A549 treated with dexamethasone at 1 μM for 4 hours (cell line): Measurements from ENCODE around the gene SELENOM. TPM values are rescaled to one million over a fixed set of nuclear protein-coding genes. Genes with fewer than 3 reads are reported as not detected.

Experiments used
- total RNA-seq: library from RNA; stranded (reverse); fragments of 200-300 nt; extraction: Qiagen RNA extraction; gene quantifications from 5 replicates; pipeline ENCODE4 v1.2.3, GENCODE V29; 2022

Gene SELENOM
- 53.7 to 62.7 TPM (median 56.7 TPM) in 5 replicates for total RNA-seq

GRCh38 chr22:31107178-31107893 is at the start of gene SELENOM:
Gene SELENOM (minus strand): TSS chr22:31107568. CDS start chr22:31107505, 63 bp downstream.

GRCh38 chr22:31139866-31140716 is 32.7 kb upstream of the SELENOM start, which contains the start of gene PLA2G3:
Gene PLA2G3 (minus strand): TSS chr22:31140508. CDS start chr22:31140354, 154 bp downstream.

GRCh38 chr22:31122532-31123291 is 15.3 kb upstream of the SELENOM start, which contains the start of gene INPP5J:
Gene INPP5J (plus strand): TSS chr22:31122966. CDS start chr22:31123015, 49 bp downstream.

GRCh38 chr22:31080848-31081649 is 26.3 kb downstream of the SELENOM start, which contains the start of gene SMTN:
Gene SMTN (plus strand): TSS chr22:31081318. CDS start chr22:31083259, 1,941 bp downstream.

Other genes starting within 250 kb of the SELENOM start
- 10.7 to 16.9 TPM (median 14.4 TPM) in 5 replicates for gene MORC2, start 138.8 kb downstream of the SELENOM start, total RNA-seq
- gene TUG1, start 138.3 kb downstream of the SELENOM start, total RNA-seq = 24.0 to 32.9 TPM (median 27.9 TPM) in 5 replicates
- gene SMTN, start 26.2 kb downstream of the SELENOM start, total RNA-seq = 17.2 to 31.8 TPM (median 29.7 TPM) in 5 replicates
- 0.21 to 0.55 TPM (median 0.47 TPM) in 5 replicates for gene INPP5J, start 15.4 kb upstream of the SELENOM start, total RNA-seq
- gene PLA2G3, start 32.9 kb upstream of the SELENOM start, total RNA-seq = not detected in 5 replicates
- gene RNF185, start 52.6 kb upstream of the SELENOM start, total RNA-seq = 22.3 to 25.7 TPM (median 24.8 TPM) in 5 replicates
- 6.2 to 9.1 TPM (median 7.0 TPM) in 5 replicates for gene LIMK2, start 104.7 kb upstream of the SELENOM start, total RNA-seq
- 0.47 to 0.65 TPM (median 0.53 TPM) in 5 replicates for gene PIK3IP1, start 184.9 kb upstream of the SELENOM start, total RNA-seq
- gene PATZ1, start 238.8 kb upstream of the SELENOM start, total RNA-seq = 17.7 to 22.1 TPM (median 20.5 TPM) in 5 replicates